ENCODE data around the gene TLR3. TPM values are rescaled to one million over a fixed set of nuclear protein-coding genes. Genes with fewer than 3 reads are reported as not detected.

The TLR3 gene
- total and polyA plus RNA-seq, 2 of the 8 experiments (the other 6 are each of a cell fraction or from before 2014, with no cell fraction given), result 1.00 to 2.6 TPM

DNA sequence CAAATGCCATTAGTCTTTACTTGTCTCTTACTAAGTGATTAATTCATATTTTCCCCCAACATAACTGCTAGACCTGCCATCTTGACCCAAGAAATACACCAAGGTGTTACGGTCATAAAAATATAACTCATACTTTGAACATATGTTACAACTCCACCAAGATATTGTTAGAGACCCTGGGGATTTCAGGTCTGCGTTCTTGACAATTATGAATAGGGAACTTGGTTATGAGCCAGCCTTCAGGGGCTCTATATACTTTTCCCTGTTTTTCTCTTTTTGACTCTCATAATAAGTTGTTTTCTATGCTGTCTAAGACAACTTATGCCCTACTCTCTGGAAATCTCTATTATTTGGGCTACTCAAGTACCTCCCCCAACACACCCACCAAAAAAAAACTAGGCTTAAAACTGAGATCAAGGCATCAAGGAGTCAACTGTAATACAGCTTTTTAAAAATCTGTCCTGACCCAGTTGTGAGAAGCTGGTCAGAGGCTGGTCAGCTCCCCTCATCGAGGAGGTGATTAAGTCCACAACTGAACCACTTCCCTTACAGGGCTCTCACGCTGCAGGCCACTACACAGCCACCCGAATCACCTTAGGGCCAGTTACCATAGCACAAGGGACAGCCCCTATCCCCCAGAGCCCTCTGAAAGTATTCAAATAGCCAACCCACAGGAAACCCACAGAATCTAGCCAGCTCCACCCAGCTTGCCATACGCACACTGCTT is 10.5 kb upstream of the TLR3 start (continued):
- no peak for TF ChIP-seq KDM5A (IDR thresholded peaks at IDR 0.05; ENCODE audit: low read length)
- no peak for TF ChIP-seq CHD2 (IDR thresholded peaks at IDR 0.05; ENCODE audit: low read length)
